Prostate gland (tissue), 2 donors: ENCODE measurements around the gene MBOAT1.

Experiments
- POLR2A ChIP-seq: fragments of 450-650 bp; IDR thresholded peaks from one replicate; pipeline ENCODE4 v1.6.1; 2016; ENCODE audit warnings: antibody characterized with exemption, mild to moderate bottlenecking
- TF ChIP-seq, protein P1 (sequence below), 4 experiments: fragments of 200-600 bp in 2 of 4; fragments of 450-650 bp in 2 of 4; sonication (generic) in 2 of 4; IDR thresholded peaks; 1 replicate in 3 of 4; 2 replicates in 1 of 4; pipeline ENCODE4 v1.5.1; 2016 to 2019; ENCODE audit warnings: antibody characterized with exemption in 4 of 4, mild to moderate bottlenecking in 2 of 4, moderate library complexity in 2 of 4

DNA sequence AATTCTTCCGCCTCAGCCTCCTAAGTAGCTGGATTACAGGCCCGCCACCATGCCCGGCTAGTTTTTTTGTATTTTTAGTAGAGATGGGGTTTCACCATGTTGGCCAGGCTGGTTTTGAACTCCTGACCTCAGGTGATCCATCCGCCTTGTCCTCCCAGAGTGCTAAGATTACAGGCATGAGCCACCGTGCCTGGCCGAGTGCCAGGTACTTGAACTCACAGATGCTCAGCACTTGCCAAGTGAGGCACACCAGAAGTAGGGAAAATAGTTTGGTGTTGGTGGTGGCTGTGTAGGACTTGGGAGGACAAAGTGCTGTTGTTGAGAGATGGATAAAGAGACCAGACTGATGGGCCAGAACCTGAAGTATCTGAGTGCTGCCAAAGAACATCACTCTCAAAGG is 40.0 kb upstream of the MBOAT1 start:
- TF ChIP-seq POLR2A, result no peak
- TF ChIP-seq, protein P1, sequence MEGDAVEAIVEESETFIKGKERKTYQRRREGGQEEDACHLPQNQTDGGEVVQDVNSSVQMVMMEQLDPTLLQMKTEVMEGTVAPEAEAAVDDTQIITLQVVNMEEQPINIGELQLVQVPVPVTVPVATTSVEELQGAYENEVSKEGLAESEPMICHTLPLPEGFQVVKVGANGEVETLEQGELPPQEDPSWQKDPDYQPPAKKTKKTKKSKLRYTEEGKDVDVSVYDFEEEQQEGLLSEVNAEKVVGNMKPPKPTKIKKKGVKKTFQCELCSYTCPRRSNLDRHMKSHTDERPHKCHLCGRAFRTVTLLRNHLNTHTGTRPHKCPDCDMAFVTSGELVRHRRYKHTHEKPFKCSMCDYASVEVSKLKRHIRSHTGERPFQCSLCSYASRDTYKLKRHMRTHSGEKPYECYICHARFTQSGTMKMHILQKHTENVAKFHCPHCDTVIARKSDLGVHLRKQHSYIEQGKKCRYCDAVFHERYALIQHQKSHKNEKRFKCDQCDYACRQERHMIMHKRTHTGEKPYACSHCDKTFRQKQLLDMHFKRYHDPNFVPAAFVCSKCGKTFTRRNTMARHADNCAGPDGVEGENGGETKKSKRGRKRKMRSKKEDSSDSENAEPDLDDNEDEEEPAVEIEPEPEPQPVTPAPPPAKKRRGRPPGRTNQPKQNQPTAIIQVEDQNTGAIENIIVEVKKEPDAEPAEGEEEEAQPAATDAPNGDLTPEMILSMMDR (IDR thresholded peaks at IDR 0.05), result no peak
